ENCODE measurements around the gene LSAMP.

- no peak for TF ChIP-seq CTCF (conservative IDR thresholded peaks at IDR 0.05; ENCODE audit: low read depth in 2 of 2)
- no peak for TF ChIP-seq EZH2 (IDR thresholded peaks at IDR 0.05; ENCODE audit: low read depth, unreplicated experiment)
- no peak for TF ChIP-seq ETS1 (IDR thresholded peaks at IDR 0.05)
- no peak for TF ChIP-seq JUNB (IDR thresholded peaks at IDR 0.05; ENCODE audit: unreplicated experiment)
These were observed 409.9 kb downstream of the LSAMP start for GRCh38 chr3:116035429-116035828.
